T-helper 1 cell (primary cell): Measurements from ENCODE around the gene GPR132.

ENCODE experiments used
- DNase-seq, 5 donors: peaks; one replicate each; pipeline ENCODE4 v3.0.0-alpha.2; 2012 to 2020

The GPR132 gene

DNA sequence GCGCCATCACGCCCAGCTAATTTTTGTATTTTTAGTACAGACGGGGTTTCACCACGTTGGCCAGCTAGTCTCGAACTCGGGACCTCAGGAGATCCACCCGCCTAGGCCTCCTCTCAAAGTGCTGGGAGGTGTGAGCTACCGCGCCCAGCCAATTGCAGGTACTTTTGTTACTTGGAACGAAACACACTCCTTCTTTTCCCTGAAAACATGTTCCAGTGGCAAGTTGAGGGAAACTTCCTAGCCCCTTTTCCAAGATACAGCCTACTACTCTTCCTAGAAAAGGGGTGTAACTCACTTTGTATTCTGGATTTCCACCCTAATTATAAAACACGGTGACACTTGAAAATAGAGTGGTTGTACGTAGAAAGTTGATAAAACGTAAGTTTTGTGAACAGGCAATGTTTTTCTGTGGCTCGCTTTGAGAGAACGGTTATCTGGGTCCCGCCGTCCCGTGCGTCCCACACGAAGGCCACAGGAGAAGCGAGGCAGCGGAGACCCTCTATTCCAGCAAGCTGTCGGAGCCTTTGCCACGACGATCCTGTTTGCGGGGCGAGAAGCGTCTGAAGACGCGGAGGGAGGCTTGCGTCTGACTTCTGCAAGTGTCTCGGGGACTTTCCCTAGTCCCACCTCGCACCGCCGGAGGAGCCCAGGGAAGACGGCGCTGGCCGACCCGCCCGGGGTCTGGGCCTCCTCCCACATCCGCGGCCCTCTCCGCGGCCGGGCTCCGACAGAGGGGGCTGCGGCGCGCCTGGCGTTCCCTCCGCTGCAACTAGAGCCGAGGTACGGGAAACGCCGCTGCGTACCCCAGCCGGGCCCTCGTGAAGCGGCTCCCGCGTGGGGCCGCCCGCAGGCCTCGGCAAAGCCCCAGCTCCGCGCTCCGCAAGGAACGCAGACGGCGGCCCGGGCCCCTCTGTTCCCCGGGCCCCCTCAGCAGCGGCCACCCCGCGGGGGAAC, 45.1 kb downstream of the GPR132 start:
- peak; percentile 47 to 64 (median 59) for DNase-seq

GRCh38 chr14:105018414-105018813, 46.8 kb downstream of the GPR132 start:
- no peak for DNase-seq

DNA sequence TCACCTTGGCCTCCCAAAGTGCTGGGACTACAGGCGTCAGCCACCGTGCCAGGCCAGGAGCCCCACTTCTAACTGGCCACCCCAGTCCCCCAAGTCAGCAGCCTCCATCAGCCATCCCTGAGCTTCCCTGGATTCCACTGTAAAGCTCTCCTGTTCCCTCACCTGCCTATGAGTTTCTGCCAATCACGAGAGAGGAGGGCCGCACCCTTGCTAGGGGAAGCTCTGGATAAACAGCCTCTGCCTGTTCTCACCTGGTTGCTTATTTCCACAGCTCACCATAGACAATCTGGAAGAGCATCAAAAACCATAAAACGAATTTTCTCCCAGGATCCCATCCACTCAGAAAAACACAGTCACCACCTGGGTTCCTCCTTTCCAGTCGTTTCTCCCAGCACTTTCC, 49.3 kb downstream of the GPR132 start:
- DNase-seq = no peak

- DNase-seq = no peak
Measured at GRCh38 chr14:105015242-105015641, 50.0 kb downstream of the GPR132 start.

DNA sequence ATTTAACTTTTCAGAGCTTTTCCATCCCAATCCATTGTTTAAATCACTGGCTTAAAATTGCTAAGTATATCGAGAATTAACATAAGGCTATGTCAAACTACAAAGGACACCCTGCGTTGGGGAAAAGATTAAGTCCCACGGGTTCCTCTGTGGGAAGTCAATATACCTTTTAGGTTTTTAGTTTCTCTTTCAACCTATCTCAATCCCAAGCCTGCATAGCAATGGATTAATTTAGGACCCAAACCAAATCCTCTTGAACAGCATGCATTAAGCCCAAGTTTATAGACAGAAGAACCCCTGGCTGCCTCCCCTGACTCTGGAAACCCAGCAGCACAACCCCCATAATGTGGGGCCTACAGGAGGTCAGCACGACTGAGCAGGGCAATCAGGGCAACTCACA, 50.6 kb downstream of the GPR132 start:
- DNase-seq = no peak

- no peak for DNase-seq
Measured at GRCh38 chr14:105014032-105014431, 51.2 kb downstream of the GPR132 start.

GRCh38 chr14:105013150-105013785, 52.0 kb downstream of the GPR132 start:
- DNase-seq = no peak

GRCh38 chr14:105012171-105012985, 52.9 kb downstream of the GPR132 start:
- no peak for DNase-seq

GRCh38 chr14:105011312-105011990, 53.8 kb downstream of the GPR132 start:
- no peak for DNase-seq

DNA sequence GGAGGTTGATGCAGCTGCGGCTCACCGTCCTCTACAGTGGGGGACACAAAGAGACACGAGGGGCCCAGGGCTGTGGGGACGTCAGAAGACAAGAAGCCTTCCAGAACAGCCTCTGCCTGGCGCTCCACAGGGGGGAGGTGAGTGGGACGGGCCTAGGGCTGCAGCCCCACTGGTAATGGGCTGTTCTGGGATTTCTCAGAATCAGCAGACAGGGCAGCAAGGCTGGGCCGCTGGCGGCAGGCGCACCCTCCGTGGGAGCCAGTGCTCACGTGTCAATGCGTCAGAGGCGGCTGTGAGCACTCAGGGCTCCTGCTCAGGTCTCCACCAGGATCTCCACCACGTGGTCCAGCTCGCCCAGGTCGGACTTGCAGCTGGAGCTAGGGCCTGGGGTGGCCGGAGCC, 54.3 kb downstream of the GPR132 start:
- no peak for DNase-seq

DNA sequence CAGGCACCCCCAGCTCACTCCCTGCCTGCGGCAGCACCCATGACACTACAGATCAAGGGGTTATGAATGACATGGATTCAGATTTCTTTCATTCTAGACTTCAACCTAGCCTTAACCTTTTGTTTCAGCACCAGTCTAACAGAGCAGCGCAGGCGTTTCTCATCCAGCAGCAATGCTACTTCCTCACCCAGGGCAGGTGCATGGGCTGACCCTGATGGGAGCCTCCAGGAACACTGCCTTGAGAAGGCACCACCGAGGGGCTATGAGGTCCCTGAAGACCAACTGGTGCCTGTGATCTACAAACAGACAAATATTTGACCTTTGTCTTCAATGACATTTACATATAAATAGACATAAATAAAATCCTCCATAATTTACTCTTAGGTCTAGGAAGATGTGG, 55.1 kb downstream of the GPR132 start:
- DNase-seq = no peak

DNA sequence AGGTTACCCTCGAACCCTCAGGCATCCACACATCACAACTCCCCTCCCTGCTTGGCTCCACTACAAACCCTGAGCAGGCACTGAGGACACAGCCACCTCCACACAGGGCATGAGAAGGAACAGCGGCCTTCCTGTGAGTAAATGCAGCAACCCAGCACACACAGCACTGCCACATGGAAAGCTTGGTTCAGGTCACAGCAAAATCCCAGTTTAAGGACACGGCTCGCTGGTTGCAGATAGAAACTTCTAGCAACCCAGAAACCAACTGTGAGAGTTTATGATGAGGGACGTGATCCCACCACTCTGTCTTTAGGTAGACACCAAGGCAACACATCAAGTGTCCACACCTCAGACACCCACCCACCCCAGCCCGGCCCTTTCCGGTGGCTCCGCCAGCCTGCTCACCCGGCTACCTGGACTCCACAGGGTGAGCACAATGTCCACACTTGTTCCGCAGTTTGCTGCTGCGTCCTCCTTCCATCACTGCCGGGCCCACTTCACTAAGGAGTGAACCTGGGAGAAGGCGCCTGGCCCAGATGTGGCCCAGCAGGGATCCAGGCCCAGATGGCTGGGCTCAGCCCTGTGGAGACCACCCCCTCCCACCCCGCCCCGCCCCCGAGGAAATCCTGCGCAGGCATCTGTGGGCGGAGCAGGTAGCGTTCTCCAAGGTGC, 57.5 kb downstream of the GPR132 start:
- no peak for DNase-seq

DNA sequence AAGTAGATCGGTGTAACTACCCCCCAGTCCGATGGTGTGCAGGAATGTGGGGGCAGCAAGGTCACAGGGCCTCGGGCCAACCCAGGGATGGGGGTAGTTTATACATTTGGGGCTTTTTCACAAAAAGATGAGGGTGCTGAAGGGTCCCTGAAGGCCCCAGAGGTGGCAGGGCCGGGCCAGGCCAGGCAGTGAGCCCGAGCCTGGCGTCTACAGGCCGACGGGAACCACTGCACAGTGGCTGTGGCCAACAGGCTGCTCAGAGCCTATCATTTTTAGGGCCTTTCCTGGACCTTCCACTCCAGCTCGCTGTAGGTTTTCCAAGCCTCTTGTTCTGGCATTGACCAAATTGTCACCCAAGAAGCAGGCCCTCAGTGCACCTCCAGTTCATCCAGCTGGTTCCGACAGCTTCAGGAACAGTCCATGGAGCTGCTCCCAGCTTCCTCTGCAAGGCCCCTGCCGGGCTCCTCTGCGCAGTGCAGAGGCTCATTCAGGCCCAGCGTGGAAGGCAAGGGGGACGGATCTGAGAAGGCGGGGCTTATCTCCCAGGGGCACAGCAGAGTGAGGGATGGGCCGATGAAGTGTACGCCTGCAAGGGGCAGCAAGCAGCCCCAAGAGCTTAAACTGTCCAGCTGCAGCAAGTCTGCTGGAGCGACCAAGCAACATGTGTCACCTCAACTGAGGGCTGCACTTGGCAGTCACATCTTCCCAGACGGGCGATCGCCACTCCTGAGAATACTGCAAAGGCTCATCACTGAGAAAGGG, 58.2 kb downstream of the GPR132 start:
- no peak for DNase-seq

DNA sequence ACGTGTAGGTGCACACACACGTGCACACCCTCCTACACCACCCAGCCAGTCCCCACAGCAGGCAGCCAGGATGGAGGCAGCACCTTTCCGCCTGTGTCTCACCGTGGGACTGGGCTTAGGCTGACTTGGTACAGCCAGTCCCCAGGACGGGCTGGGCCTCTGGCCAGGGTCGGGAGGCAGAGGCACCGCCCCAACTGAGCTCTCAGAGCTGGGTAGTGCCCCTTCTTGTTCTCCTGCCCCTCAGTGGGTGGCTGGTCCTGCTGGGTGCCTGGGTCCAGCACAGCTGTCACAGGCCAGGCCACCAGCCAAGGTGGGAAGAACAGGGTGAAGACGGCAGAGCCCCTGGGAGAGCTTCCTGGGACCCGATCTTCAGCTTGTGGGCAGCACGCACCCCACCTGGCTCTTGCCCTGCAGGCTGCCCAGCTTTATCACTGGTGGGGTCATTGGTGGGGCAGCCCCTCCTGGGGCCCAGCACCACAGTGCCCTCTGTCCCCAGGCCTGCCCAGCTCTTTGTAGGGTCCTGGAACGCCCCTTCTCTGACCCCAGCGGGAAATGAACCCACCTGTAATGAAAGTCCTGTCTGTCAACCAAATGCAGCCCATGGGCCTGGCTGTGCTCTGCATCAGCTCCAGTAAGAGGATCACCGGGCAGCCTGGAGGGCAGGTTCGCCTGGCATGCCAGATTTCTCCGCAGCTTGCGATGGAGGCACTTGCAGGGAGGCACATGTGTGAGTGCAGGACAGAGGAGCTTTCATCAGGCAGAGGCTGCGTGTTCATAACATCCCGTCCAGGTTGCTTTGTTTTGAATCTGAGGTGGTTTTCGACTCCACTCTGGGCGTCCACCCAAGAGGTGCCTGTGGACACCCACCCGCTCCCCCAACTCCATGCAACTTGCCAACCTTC, 59.0 kb downstream of the GPR132 start:
- DNase-seq = no peak

DNA sequence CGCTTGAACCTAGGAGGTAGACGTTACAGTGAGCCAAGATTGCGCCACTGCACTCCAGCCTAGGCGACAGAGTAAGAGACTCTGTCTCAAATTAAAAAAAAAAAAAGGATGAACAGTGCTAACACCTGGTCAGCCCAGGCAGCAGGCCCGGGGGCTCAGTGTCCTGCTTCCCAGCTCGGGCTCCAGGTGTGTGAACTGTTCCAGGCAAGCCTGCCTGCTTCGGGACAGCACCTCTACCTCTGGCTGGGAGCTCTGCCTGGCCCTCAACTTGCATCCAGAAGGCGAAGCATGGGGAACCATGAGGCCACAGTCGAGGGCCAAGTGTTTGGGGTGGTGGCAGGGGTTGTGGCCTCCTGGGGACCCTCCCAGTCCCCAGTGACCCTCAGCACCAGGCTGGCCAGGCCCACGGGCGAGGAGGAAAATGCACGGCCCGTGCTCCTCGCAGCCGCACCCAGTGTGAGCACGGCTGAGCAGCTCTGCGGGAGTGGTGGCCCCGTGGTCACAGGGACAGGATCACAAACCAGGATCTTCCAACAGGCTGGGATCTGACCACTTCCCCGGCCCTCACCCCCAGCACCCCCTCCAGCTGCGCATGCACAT, 59.8 kb downstream of the GPR132 start:
- DNase-seq = no peak
